NCI-H526 (cell line): ENCODE results near the gene KMT2C.

Experiments used
- DNase-seq, 2 experiments: peaks; one replicate each; lab custom pipeline; 2025; lab: John Stamatoyannopoulos, UW

Gene KMT2C

DNA sequence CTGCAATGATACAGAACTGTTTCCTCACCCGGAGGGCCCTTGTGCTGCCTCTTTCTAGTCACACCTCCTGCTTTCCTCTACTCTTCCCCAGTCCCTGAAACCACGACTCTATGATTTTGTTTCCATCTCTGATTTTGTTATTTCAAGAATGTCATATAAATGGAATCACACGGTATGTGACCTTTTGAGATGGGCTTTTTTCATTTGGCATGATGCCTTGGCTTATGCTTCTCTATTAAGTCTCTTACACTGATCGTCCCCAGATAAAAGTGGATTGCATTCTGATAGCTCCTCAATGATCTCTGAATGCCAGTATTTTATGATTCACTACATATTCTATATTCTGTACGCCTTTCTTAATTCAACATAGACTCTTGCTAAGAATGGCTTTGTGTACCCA is 332.1 kb downstream of the KMT2C start:
- no peak for DNase-seq

DNA sequence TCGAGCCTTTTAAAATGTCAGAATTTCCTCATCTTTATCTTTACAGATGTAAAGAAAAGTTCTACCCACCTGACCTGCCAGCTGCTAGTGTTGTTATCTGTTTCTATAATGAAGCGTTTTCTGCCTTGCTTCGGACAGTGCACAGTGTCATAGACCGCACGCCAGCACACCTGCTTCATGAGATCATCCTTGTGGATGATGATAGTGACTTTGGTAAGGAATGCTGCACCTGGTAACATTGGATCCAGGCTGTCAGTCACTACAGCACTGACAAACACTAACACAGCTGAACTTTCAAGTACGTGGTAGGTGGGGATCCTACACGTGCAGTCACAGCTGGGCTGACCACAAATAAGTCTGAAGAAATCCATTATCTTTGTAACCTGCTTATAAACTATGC is 332.7 kb downstream of the KMT2C start:
- no peak for DNase-seq

DNA sequence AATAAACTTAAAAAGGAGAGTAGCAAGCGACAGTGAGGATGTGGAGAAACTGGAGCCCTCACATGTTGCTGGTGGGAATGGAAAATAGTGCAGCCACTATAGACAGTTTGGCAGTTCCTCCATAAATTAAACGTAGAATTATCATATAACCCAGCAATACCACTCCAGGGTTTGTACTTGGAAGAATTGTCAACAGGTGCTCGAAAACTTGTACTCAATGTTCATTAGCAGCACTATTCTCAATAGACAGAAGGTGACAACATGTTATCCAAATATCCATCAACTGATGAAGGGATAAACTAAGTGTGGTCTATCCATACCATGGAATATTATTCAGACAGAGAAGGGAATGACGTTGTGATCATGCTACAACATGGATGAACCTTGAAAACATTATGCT is 338.5 kb downstream of the KMT2C start:
- DNase-seq, result no peak

DNA sequence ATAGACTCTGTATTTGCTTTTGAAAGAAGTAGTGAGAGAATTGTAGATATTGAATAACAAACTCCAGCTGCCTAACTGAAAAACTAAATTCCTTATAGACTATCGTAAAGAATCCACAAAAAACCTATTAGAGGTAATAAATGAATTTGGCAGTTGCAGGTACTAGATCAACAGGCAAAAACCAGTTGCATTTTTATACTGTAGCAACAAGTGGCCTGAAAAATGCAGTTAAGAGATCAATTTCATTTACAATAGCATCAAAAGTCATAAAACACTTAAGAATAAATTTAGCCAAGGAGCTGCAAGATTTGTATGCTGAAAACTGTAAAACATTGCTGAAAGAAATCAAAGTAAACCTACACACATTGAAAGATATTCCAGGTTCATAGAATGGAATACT is 340.0 kb downstream of the KMT2C start:
- no peak for DNase-seq

DNA sequence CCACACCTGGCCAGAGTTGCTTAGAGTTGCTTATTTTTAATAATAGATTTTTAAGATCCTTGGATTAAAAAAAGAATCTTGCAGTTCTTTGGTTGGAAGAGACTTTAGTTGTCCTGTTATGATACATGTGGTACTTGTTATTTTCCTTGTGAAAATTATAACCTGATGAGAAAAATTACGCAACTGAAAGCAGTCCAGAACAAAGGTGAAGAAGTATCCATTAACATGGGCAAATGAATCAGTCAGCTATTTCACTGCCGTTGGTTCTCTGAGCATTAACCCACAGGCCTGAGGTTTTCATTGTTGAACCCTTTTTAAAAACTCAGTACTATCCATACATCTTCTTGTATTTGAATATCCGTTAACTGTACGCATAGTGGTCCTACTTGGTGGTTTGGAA is 342.1 kb downstream of the KMT2C start:
- no peak for DNase-seq

DNA sequence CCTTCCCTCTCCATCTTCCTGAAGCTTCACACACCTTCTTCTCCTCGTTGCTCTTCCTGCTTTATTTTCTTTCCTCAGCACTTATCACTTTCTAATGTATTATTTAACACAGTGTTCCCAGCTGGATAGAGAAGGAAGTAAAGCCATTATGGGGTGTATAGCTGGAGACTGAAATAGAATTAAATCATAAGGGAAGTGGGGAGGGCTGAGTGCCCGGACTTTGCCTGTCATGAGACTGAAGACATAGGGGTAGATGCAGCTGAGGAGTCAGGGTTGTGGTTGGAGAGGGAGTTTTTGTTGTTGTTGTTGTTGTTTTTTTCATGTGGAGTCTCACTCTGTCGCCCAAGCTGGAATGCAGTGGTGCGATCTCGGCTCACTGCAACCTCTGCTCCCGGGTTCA is 345.1 kb downstream of the KMT2C start:
- no peak for DNase-seq

DNA sequence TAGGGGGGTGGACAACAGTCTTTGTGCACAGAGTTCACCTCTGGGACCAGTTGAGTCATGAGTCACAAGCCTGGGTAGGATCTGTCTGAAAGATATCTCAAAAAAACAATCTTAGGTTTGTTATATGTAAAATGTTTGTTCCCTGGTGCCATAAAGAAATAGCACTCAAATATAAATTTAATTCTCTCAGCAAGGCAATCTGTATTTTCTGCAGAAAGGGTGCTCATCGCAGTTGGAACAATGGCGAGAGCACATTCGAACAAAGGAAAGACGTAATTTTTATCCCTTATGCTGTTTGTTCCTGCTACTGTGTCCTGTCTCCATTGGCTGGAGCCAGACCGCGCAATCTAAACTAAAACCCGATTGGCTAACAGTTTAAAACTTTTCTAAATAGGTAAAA is 346.6 kb downstream of the KMT2C start:
- DNase-seq, result no peak

DNA sequence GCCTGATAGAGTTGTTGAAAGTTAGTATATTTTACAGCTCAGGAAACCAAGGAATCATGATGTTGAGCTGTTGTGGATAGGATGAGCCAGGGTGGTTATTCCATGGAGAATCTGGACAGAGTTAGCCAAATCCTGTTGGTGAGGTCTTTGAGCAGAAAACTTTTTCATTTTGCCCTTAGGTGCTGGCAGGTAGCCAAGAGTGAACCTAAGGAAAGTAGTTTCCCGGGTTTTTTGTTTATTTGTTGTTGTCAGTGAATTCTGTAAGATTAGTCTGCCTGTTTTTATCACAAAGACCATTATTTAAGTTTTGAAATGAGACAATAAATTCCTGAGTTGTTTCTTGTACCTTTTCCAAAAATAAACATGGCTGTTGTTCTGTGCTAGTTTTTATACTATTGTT is 349.3 kb downstream of the KMT2C start:
- no peak for DNase-seq

DNA sequence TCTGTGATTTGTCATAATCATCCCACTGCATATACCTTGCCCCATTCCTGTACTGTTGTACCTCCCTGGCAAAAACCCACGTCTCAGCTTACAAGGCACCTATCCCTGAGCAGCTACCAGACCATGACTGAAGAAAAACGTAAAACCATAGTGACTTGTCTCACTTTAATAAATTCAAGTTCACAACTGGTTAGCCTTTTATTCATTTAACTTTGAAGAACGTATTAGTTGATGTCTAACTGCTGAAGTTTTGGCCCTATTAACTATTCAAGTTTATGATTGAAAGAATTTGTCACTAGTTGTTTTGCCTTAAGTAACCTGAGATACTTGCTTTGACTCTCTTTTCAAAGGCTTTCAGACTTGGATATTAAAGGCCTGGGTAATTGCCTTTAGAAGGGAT is 350.7 kb downstream of the KMT2C start:
- no peak for DNase-seq
